Dendritic cell treated with granulocyte-macrophage colony-stimulating factor and Interleukin-4, amounts not matched to agents 40 ng/mL and 50 ng/mL, for 4 days (primary cell): Measurements from ENCODE around the gene GNB3.

ENCODE experiments used
- H3K27ac Mint-ChIP-seq: one replicate; pipeline ENCODE4 v1.8.0; 2022; ENCODE audit warnings: mild to moderate bottlenecking, mixed read lengths
- H3K27me3 Mint-ChIP-seq: one replicate; pipeline ENCODE4 v1.8.0; 2022; ENCODE audit warnings: mild to moderate bottlenecking, mixed read lengths
- H3K36me3 Mint-ChIP-seq: one replicate; pipeline ENCODE4 v1.8.0; 2022; ENCODE audit warnings: low read depth, mixed read lengths
- H3K4me1 Mint-ChIP-seq: one replicate; pipeline ENCODE4 v1.8.0; 2022; ENCODE audit warnings: low read depth, mixed read lengths
- H3K4me3 Mint-ChIP-seq: one replicate; pipeline ENCODE4 v1.8.0; 2022; ENCODE audit warnings: mild to moderate bottlenecking, moderate library complexity, mixed read lengths
- H3K9me3 Mint-ChIP-seq: one replicate; pipeline ENCODE4 v1.8.0; 2022; ENCODE audit warnings: mixed read lengths
- intact Hi-C: fragments of 100-400 bp; cut with micrococcal nuclease; formaldehyde crosslinking; loops from one replicate; pipeline ENCODE4 v1.15.0; 2022

The GNB3 gene

DNA sequence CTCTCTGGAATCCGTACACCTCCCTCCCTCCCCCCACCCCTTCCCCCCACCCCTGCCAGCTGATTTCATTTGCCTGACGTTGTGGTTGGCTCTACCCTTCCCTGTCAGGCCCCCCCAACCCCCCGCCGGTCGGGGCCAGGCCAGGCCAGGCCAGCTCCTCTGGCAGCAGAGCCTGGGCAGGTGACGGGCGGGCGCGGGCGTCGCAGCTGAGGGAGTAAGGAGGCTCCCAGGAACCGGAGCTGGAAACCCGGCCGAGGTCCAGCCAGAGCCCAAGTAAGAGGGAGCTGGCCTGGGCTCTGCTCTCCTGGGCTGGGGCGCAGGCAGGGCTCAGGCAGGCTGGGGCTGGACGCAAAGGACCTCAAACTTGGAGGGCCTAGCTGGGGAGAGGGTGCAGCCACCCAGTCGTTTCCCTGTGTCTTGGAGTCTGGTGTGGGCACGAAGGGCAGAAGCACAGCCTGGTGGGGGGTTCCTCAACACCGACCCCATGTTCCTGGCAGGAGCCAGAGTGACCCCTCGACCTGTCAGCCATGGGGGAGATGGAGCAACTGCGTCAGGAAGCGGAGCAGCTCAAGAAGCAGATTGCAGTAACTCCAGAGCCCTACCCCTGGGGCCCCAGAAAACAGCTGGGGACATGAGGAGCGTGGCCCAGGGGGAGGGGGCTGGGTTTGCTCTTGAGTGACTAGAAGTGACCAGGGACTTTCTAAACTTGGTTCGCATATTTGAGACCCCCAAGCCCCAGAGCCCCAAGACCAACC, at the start of gene GNB3:
Gene GNB3, plus strand, starts transcription at position 165 of the 755 bp plus-strand sequence. Its CDS starts 363 bp downstream, at position 528.
- peaks cover 10% of the 10 kb centered on the region for H3K27me3 Mint-ChIP-seq
- H3K4me1 Mint-ChIP-seq, result peaks cover 6% of the 10 kb centered on the region
- H3K36me3 Mint-ChIP-seq, result no peaks in the 10 kb centered on the region
- H3K9me3 Mint-ChIP-seq, result no peaks in the 10 kb centered on the region
- no peak within 1 kb of the TSS for H3K4me3 Mint-ChIP-seq
- intact Hi-C loops, result no loop called here
- H3K27ac Mint-ChIP-seq, result no peak within 1 kb of the TSS

- intact Hi-C loops, result loop anchor here (5.0 kb wide), 1 partner anchor 40 kb away; the partner anchor contains the start of gene MLF2
- H3K4me1 Mint-ChIP-seq, result peaks cover 62% of the 10 kb centered on the region
These were observed 48.7 kb upstream of the GNB3 start for GRCh38 chr12:6791931-6792520.

GRCh38 chr12:6792522-6793201, 48.1 kb upstream of the GNB3 start:
- Mint-ChIP-seq H3K27me3 (no peaks in the 10 kb centered on the region), H3K4me1 (peaks cover 67% of the 10 kb centered on the region), H3K36me3 (peaks cover 70% of the 10 kb centered on the region), H3K4me3 (peak overlapping the region; percentile 88), H3K9me3 (no peaks in the 10 kb centered on the region), H3K27ac (peak overlapping the region; percentile 93)
- intact Hi-C loops, result loop anchor here (5.0 kb wide), 1 partner anchor 40 kb away; the partner anchor contains the start of gene MLF2

More at GRCh38 chr12:6791931-6792520, 48.7 kb upstream of the GNB3 start:
- Mint-ChIP-seq H3K9me3 (no peaks in the 10 kb centered on the region), H3K4me3 (peak overlapping the region; percentile 88), H3K27ac (peak overlapping the region; percentile 93), H3K36me3 (peaks cover 64% of the 10 kb centered on the region), H3K27me3 (no peaks in the 10 kb centered on the region)

- Mint-ChIP-seq H3K9me3 (no peaks in the 10 kb centered on the region), H3K27me3 (no peaks in the 10 kb centered on the region), H3K4me3 (no peak overlapping the region), H3K36me3 (peaks cover 87% of the 10 kb centered on the region), H3K4me1 (peaks cover 63% of the 10 kb centered on the region), H3K27ac (no peak overlapping the region)
- intact Hi-C loops, result no loop called here
These were observed 45.6 kb upstream of the GNB3 start for GRCh38 chr12:6795088-6795487.

DNA sequence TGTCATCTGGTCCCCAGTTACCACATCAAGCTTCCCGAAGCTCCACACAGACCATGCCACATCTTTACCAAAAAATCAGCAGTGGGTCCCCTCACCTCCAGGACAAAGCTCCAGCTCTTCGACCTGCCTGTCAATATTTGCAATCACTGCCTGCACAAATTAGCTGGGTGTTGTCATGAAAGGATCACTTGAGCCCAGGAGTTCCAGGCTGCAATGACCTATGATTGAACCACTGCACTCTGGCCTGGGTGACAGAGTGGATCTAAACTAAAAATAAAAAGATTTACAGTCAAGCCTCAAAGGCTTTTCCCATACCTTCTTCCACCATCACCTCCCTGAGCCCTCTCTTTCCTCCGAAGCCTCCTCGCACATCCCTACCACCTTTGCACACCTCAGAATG, 44.1 kb upstream of the GNB3 start:
- no peaks in the 10 kb centered on the region for H3K27me3 Mint-ChIP-seq
- no peak overlapping the region for H3K4me3 Mint-ChIP-seq
- peaks cover 98% of the 10 kb centered on the region for H3K36me3 Mint-ChIP-seq
- no peaks in the 10 kb centered on the region for H3K9me3 Mint-ChIP-seq
- no peak overlapping the region for H3K27ac Mint-ChIP-seq
- intact Hi-C loops, result no loop called here
- peaks cover 61% of the 10 kb centered on the region for H3K4me1 Mint-ChIP-seq

- Mint-ChIP-seq H3K36me3 (peaks cover 98% of the 10 kb centered on the region), H3K4me3 (no peak overlapping the region), H3K27me3 (no peaks in the 10 kb centered on the region), H3K27ac (no peak overlapping the region), H3K9me3 (no peaks in the 10 kb centered on the region), H3K4me1 (peaks cover 41% of the 10 kb centered on the region)
- intact Hi-C loops, result no loop called here
These were observed 41.6 kb upstream of the GNB3 start for GRCh38 chr12:6799147-6799546.

DNA sequence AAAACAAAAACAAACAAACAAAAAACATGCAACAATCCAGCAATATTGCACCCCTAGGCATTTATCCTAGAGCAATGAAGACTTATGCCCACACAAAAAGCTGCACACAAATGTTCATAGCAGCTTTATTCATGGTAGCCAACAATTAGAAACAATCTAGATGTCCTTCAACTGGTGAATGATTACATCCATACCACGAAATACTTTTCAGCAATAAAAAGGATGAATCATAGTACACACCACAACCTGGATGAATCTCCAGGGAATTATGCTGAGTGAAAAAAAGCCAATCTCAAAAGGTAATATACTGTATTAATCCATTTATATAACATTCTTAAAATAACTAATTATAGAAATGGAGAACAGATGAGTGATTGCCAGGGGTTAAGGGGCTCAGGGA, 33.6 kb upstream of the GNB3 start:
- no peak overlapping the region for H3K4me3 Mint-ChIP-seq
- H3K27me3 Mint-ChIP-seq, result no peaks in the 10 kb centered on the region
- intact Hi-C loops, result no loop called here
- peaks cover 83% of the 10 kb centered on the region for H3K36me3 Mint-ChIP-seq
- H3K9me3 Mint-ChIP-seq, result no peaks in the 10 kb centered on the region
- H3K4me1 Mint-ChIP-seq, result peaks cover 28% of the 10 kb centered on the region
- H3K27ac Mint-ChIP-seq, result no peak overlapping the region

DNA sequence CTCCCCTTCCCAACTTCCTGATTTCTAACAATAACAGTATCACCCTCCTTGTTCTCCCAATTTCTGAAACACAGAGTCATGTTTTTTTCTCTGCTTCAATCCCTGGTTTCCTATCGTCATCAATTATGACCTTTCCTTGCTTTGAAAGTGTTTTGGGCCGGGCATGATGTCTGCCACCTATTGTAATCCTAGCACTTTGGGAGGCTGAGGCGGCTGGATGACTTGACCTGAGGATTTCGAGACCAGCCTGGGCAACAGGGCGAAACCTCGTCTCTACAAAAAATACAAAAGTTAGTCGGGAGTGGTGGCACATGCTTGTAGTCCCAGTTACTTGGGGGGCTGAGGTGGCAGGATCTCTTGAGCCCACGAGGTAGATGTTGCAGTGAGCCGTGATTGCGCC, 31.7 kb upstream of the GNB3 start:
- peaks cover 38% of the 10 kb centered on the region for H3K4me1 Mint-ChIP-seq
- H3K27ac Mint-ChIP-seq, result no peak overlapping the region
- H3K4me3 Mint-ChIP-seq, result no peak overlapping the region
- intact Hi-C loops, result no loop called here
- H3K9me3 Mint-ChIP-seq, result no peaks in the 10 kb centered on the region
- H3K36me3 Mint-ChIP-seq, result peaks cover 72% of the 10 kb centered on the region
- H3K27me3 Mint-ChIP-seq, result no peaks in the 10 kb centered on the region

DNA sequence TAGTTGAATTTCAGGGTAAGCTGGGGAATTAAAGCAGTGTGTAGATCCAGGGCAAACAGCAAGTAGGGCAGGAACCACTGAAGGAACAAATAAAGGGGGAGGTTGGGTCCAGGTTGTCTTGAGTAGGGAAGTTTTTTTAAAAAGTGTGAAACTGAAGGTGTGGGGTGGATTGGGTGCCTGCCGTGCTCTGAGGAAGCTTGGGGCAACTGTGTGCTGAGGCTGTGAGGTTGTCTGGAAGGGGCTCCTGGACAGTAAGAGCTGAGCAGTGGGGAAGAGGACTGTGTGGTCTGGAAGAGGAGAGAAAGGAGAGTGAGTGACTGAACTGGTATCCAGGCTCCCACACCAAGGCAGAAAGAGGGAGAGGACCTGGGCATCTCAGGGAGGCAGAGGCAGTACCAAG, 30.0 kb upstream of the GNB3 start:
- Mint-ChIP-seq H3K9me3 (no peaks in the 10 kb centered on the region), H3K27me3 (no peaks in the 10 kb centered on the region), H3K36me3 (peaks cover 72% of the 10 kb centered on the region), H3K27ac (peak overlapping the region; percentile 22), H3K4me1 (peaks cover 54% of the 10 kb centered on the region), H3K4me3 (no peak overlapping the region)
- intact Hi-C loops, result no loop called here

DNA sequence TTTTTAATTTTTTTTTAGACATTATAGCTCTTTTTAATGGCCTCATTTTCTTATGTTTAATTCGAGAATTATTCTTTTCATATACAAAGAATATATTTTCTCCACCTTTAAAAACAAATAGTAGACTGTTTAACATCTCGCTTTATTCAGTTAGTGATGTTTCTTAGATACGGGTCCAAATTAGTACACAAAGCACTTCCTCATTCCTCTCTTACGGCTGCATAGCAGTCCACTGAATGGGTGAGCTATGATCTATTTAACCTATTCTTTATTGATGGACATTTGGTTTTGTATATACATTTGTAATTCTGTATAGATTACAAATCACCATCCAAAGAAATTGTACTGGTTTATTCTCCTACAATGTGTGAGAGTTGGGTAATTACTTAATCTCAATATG, 27.4 kb upstream of the GNB3 start:
- H3K4me1 Mint-ChIP-seq, result peaks cover 65% of the 10 kb centered on the region
- no peak overlapping the region for H3K27ac Mint-ChIP-seq
- peaks cover 83% of the 10 kb centered on the region for H3K36me3 Mint-ChIP-seq
- intact Hi-C loops, result no loop called here
- H3K4me3 Mint-ChIP-seq, result no peak overlapping the region
- no peaks in the 10 kb centered on the region for H3K9me3 Mint-ChIP-seq
- no peaks in the 10 kb centered on the region for H3K27me3 Mint-ChIP-seq

- Mint-ChIP-seq H3K36me3 (peaks cover 79% of the 10 kb centered on the region), H3K4me3 (no peak overlapping the region), H3K9me3 (no peaks in the 10 kb centered on the region), H3K27ac (no peak overlapping the region), H3K27me3 (no peaks in the 10 kb centered on the region), H3K4me1 (peaks cover 68% of the 10 kb centered on the region)
- intact Hi-C loops, result no loop called here
These were observed 24.1 kb upstream of the GNB3 start for GRCh38 chr12:6816598-6816997.

GRCh38 chr12:6817098-6817497, 23.6 kb upstream of the GNB3 start:
- H3K27ac Mint-ChIP-seq, result no peak overlapping the region
- H3K9me3 Mint-ChIP-seq, result no peaks in the 10 kb centered on the region
- peaks cover 70% of the 10 kb centered on the region for H3K4me1 Mint-ChIP-seq

GRCh38 chr12:6817662-6818157, 23.0 kb upstream of the GNB3 start:
- no peak overlapping the region for H3K27ac Mint-ChIP-seq
- H3K36me3 Mint-ChIP-seq, result peaks cover 72% of the 10 kb centered on the region
- H3K4me3 Mint-ChIP-seq, result no peak overlapping the region
- peaks cover 70% of the 10 kb centered on the region for H3K4me1 Mint-ChIP-seq
- intact Hi-C loops, result no loop called here
- no peaks in the 10 kb centered on the region for H3K9me3 Mint-ChIP-seq
- peaks cover 3% of the 10 kb centered on the region for H3K27me3 Mint-ChIP-seq

More at GRCh38 chr12:6817098-6817497, 23.6 kb upstream of the GNB3 start:
- peaks cover 1% of the 10 kb centered on the region for H3K27me3 Mint-ChIP-seq
- no peak overlapping the region for H3K4me3 Mint-ChIP-seq
- H3K36me3 Mint-ChIP-seq, result peaks cover 76% of the 10 kb centered on the region
- intact Hi-C loops, result no loop called here

- Mint-ChIP-seq H3K27ac (no peak overlapping the region), H3K27me3 (peaks cover 4% of the 10 kb centered on the region), H3K9me3 (no peaks in the 10 kb centered on the region), H3K36me3 (peaks cover 72% of the 10 kb centered on the region), H3K4me1 (peaks cover 74% of the 10 kb centered on the region), H3K4me3 (no peak overlapping the region)
- intact Hi-C loops, result no loop called here
These were observed 22.5 kb upstream of the GNB3 start for GRCh38 chr12:6818222-6818621.
